HepG2 (cell line): ENCODE measurements around the gene POLL. TPM values are rescaled to one million over a fixed set of nuclear protein-coding genes. Genes with fewer than 3 reads are reported as not detected.

Experiments
- CCDC6 ChIP-seq: sonication (generic); formaldehyde crosslinking; IDR thresholded peaks from 2 replicates; pipeline ENCODE4 v1.8.1; 2022; ENCODE audit warnings: mild to moderate bottlenecking, missing genetic modification reagents, moderate library complexity
- HOXA9 ChIP-seq: sonication (generic); formaldehyde crosslinking; IDR thresholded peaks from 2 replicates; pipeline ENCODE4 v1.8.1; 2022; ENCODE audit warnings: missing genetic modification reagents, mild to moderate bottlenecking, moderate library complexity, borderline replicate concordance
- IKZF1 ChIP-seq: fragments of 450-650 bp; IDR thresholded peaks from 2 replicates; pipeline ENCODE4 v1.7.1; 2016
- KDM4B ChIP-seq: sonication (generic); formaldehyde crosslinking; IDR thresholded peaks from 2 replicates; pipeline ENCODE4 v1.4.0; 2020; ENCODE audit warnings: missing genetic modification reagents
- KDM5A ChIP-seq: fragments of 200-600 bp; sonication (generic); IDR thresholded peaks from 2 replicates; pipeline ENCODE4 v1.7.0; 2018; ENCODE audit warnings: antibody characterized with exemption, mild to moderate bottlenecking, low read length, borderline replicate concordance
- MBNL3 ChIP-seq: fragments of 250-450 bp; sonication (Bioruptor Pico); conservative IDR thresholded peaks from 2 replicates; pipeline ENCODE4 v1.8.0; 2022; ENCODE audit warnings: mild to moderate bottlenecking, inconsistent platforms
- SAP130 ChIP-seq: IDR thresholded peaks from 2 replicates; pipeline ENCODE4 v1.6.1; 2016; ENCODE audit warnings: low read depth
- SIX4 ChIP-seq: sonication (generic); formaldehyde crosslinking; IDR thresholded peaks from 2 replicates; pipeline ENCODE4 v1.4.0; 2020; ENCODE audit warnings: missing genetic modification reagents
- SPEN ChIP-seq: sonication (generic); formaldehyde crosslinking; IDR thresholded peaks from 2 replicates; pipeline ENCODE4 v1.5.1; 2020; ENCODE audit warnings: low read depth, mild to moderate bottlenecking, missing genetic modification reagents
- TBP ChIP-seq: sonication (generic); formaldehyde crosslinking; IDR thresholded peaks from 2 replicates; pipeline ENCODE4 v1.5.0; 2020; ENCODE audit warnings: missing genetic modification reagents
- ZBTB38 ChIP-seq: sonication (generic); formaldehyde crosslinking; IDR thresholded peaks from 2 replicates; pipeline ENCODE4 v1.5.1; 2020; ENCODE audit warnings: mild to moderate bottlenecking, missing genetic modification reagents
- ZNF232 ChIP-seq: sonication (generic); formaldehyde crosslinking; IDR thresholded peaks from 2 replicates; pipeline ENCODE4 v1.4.0; 2020; ENCODE audit warnings: missing genetic modification reagents, borderline replicate concordance
- ZNF34 ChIP-seq: sonication (generic); formaldehyde crosslinking; IDR thresholded peaks from 2 replicates; pipeline ENCODE4 v1.4.0; 2020; ENCODE audit warnings: mild to moderate bottlenecking, missing genetic modification reagents, borderline replicate concordance
- ZNF446 ChIP-seq: sonication (generic); formaldehyde crosslinking; IDR thresholded peaks from 2 replicates; pipeline ENCODE4 v1.5.0; 2020; ENCODE audit warnings: mild to moderate bottlenecking, missing genetic modification reagents
- ZNF549 ChIP-seq: sonication (generic); formaldehyde crosslinking; IDR thresholded peaks from 2 replicates; pipeline ENCODE4 v1.5.0; 2020; ENCODE audit warnings: missing genetic modification reagents
- ZNF841 ChIP-seq: sonication (generic); formaldehyde crosslinking; IDR thresholded peaks from 2 replicates; pipeline ENCODE4 v1.8.1; 2023; ENCODE audit warnings: missing genetic modification reagents, borderline replicate concordance
- polyA plus RNA-seq, 8 experiments: library from polyadenylated mRNA; depleted of rRNA in 3 of 8; stranded (reverse) in 7 of 8; unstranded in 1 of 8; fragments of >200 nt; fragmentation: Illumina TruSeq in 4 of 8; extraction: Trizol in 4 of 8; gene quantifications; 2 replicates each; pipeline versions ENCODE4 v1.2.1 to v1.2.3, GENCODE V29; 2011 to 2016; ENCODE audit warnings: low read depth in 4 of 8, missing spikeins in 1 of 8, mixed read lengths in 1 of 8; ENCODE audit not compliant: insufficient read depth in 1 of 8
- total RNA-seq, 5 experiments: library from RNA; depleted of rRNA; stranded (reverse); fragments of >200 nt; fragmentation: Illumina TruSeq; extraction: Trizol; gene quantifications; 2 replicates each; pipeline ENCODE4 v1.2.3, GENCODE V29; 2016; ENCODE audit warnings: low read depth in 1 of 5
- TF ChIP-seq, protein P1 (sequence below): sonication (generic); formaldehyde crosslinking; IDR thresholded peaks from 2 replicates; pipeline ENCODE4 v1.4.0; 2020; ENCODE audit warnings: missing genetic modification reagents
- TF ChIP-seq, protein P2 (sequence below): sonication (generic); formaldehyde crosslinking; IDR thresholded peaks from 2 replicates; pipeline ENCODE4 v1.4.0; 2020; ENCODE audit warnings: missing genetic modification reagents
- TF ChIP-seq, protein P3 (sequence below): sonication (generic); formaldehyde crosslinking; IDR thresholded peaks from 2 replicates; pipeline ENCODE4 v1.9.0; 2021; ENCODE audit warnings: missing genetic modification reagents, mild to moderate bottlenecking, borderline replicate concordance
- TF ChIP-seq, protein P4 (sequence below): sonication (generic); formaldehyde crosslinking; IDR thresholded peaks from 2 replicates; pipeline ENCODE4 v1.4.0; 2020; ENCODE audit warnings: mild to moderate bottlenecking, missing genetic modification reagents, borderline replicate concordance

POLL gene
- total and polyA plus RNA-seq, 2 of the 13 experiments (the other 11 are each of a cell fraction or from before 2014, with no cell fraction given): 13.8 to 19.1 TPM

DNA sequence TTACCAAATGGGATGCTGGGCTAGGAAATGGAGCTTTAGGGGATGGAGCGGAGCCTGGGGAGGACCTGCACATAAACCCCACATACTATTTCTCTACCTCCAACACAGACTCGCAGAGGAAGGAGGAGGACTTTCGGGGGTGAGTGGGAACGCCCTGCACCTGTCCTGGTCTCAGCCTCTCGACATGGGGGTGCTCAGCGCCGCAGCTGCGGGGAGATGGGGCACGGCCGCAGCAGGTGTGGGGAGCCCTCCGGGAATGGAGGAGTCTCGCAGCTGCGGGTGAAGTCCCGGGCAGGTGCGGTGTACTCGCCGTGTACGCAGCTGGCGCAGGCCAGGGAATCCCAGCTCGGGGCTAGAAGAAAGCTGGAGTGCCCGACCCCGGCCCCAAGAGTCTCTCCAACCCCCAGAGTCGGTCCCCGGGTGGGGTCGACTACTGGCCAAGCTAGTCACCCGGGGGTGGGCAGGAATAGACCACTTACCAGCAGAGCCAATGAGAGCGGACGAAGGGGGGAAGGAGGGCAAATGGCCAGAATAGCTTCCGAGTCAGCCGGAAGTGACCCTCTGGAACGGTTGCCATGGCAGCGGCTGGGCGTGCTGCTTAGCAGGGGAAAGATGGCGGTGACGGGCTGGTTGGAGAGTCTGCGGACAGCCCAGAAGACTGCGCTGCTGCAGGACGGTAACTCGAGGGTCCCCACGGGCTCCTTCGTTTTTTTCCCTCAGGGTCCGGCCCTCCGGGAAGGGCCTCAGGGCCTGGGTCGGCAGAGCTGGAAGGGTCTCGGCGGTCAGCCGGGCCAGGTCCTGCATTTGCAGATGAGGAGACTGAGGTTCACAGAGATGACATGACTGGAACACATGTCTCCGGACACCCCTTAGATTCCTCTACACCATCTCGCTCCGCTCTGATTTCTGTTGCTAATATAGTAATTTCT lies at the start of gene POLL, which contains the start of gene DPCD (continued):
- TF ChIP-seq KDM5A: peak; percentile 81; the same call in 1 of the 2 replicates
- no peak for TF ChIP-seq MBNL3 (CRISPR knock-in tag)
- peak; percentile 34; the same call in 1 of the 2 replicates for TF ChIP-seq SPEN
- TF ChIP-seq ZNF841 (CRISPR knock-in tag): no peak
- TF ChIP-seq, protein P1, sequence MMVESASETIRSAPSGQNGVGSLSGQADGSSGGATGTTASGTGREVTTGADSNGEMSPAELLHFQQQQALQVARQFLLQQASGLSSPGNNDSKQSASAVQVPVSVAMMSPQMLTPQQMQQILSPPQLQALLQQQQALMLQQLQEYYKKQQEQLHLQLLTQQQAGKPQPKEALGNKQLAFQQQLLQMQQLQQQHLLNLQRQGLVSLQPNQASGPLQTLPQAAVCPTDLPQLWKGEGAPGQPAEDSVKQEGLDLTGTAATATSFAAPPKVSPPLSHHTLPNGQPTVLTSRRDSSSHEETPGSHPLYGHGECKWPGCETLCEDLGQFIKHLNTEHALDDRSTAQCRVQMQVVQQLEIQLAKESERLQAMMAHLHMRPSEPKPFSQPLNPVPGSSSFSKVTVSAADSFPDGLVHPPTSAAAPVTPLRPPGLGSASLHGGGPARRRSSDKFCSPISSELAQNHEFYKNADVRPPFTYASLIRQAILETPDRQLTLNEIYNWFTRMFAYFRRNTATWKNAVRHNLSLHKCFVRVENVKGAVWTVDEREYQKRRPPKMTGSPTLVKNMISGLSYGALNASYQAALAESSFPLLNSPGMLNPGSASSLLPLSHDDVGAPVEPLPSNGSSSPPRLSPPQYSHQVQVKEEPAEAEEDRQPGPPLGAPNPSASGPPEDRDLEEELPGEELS: 0 out of 2 replicates have a peak, but pooled peaks have one; percentile 4
- no peak for TF ChIP-seq HOXA9 (CRISPR knock-in tag)
- TF ChIP-seq ZNF549: no peak
- no peak; the same call in 1 of the 2 replicates for TF ChIP-seq ZNF232 (CRISPR knock-in tag)
- TF ChIP-seq ZBTB38 (CRISPR knock-in tag): no peak
- TF ChIP-seq IKZF1: no peak
- TF ChIP-seq SIX4 (CRISPR knock-in tag): no peak
- TF ChIP-seq CCDC6: no peak
- TF ChIP-seq, protein P2, sequence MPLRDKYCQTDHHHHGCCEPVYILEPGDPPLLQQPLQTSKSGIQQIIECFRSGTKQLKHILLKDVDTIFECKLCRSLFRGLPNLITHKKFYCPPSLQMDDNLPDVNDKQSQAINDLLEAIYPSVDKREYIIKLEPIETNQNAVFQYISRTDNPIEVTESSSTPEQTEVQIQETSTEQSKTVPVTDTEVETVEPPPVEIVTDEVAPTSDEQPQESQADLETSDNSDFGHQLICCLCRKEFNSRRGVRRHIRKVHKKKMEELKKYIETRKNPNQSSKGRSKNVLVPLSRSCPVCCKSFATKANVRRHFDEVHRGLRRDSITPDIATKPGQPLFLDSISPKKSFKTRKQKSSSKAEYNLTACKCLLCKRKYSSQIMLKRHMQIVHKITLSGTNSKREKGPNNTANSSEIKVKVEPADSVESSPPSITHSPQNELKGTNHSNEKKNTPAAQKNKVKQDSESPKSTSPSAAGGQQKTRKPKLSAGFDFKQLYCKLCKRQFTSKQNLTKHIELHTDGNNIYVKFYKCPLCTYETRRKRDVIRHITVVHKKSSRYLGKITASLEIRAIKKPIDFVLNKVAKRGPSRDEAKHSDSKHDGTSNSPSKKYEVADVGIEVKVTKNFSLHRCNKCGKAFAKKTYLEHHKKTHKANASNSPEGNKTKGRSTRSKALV (CRISPR knock-in tag): no peak
- TF ChIP-seq ZNF34 (CRISPR knock-in tag): no peak
- TF ChIP-seq, protein P3, sequence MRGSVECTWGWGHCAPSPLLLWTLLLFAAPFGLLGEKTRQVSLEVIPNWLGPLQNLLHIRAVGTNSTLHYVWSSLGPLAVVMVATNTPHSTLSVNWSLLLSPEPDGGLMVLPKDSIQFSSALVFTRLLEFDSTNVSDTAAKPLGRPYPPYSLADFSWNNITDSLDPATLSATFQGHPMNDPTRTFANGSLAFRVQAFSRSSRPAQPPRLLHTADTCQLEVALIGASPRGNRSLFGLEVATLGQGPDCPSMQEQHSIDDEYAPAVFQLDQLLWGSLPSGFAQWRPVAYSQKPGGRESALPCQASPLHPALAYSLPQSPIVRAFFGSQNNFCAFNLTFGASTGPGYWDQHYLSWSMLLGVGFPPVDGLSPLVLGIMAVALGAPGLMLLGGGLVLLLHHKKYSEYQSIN (CRISPR knock-in tag): no peak
- peak; percentile 99 for TF ChIP-seq SAP130 (CRISPR knock-in tag)
- TF ChIP-seq, protein P4, sequence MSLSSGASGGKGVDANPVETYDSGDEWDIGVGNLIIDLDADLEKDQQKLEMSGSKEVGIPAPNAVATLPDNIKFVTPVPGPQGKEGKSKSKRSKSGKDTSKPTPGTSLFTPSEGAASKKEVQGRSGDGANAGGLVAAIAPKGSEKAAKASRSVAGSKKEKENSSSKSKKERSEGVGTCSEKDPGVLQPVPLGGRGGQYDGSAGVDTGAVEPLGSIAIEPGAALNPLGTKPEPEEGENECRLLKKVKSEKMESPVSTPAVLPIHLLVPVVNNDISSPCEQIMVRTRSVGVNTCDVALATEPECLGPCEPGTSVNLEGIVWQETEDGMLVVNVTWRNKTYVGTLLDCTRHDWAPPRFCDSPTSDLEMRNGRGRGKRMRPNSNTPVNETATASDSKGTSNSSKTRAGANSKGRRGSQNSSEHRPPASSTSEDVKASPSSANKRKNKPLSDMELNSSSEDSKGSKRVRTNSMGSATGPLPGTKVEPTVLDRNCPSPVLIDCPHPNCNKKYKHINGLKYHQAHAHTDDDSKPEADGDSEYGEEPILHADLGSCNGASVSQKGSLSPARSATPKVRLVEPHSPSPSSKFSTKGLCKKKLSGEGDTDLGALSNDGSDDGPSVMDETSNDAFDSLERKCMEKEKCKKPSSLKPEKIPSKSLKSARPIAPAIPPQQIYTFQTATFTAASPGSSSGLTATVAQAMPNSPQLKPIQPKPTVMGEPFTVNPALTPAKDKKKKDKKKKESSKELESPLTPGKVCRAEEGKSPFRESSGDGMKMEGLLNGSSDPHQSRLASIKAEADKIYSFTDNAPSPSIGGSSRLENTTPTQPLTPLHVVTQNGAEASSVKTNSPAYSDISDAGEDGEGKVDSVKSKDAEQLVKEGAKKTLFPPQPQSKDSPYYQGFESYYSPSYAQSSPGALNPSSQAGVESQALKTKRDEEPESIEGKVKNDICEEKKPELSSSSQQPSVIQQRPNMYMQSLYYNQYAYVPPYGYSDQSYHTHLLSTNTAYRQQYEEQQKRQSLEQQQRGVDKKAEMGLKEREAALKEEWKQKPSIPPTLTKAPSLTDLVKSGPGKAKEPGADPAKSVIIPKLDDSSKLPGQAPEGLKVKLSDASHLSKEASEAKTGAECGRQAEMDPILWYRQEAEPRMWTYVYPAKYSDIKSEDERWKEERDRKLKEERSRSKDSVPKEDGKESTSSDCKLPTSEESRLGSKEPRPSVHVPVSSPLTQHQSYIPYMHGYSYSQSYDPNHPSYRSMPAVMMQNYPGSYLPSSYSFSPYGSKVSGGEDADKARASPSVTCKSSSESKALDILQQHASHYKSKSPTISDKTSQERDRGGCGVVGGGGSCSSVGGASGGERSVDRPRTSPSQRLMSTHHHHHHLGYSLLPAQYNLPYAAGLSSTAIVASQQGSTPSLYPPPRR (CRISPR knock-in tag): no peak
- no peak for TF ChIP-seq TBP
- no peak for TF ChIP-seq KDM4B (CRISPR knock-in tag)
- no peak for TF ChIP-seq ZNF446 (CRISPR knock-in tag)
